WTC11 (cell line): ENCODE measurements around the gene TTC28. TPM values are rescaled to one million over a fixed set of nuclear protein-coding genes. Genes with fewer than 3 reads are reported as not detected.

Experiments
- ATAC-seq: fragments of 200-7000 bp; cut with Tn5 transposase; 2 replicates; pipeline ENCODE4 v1.10.0; 2021; ENCODE audit warnings: mild to moderate bottlenecking, moderate library complexity
- CTCF ChIA-PET: fragments of 300-600 bp; sonication (Branson Sonifier 250); formaldehyde crosslinking; loops from one replicate; lab custom pipeline; 2021; ENCODE audit warnings: antibody characterized with exemption; lab: Charles Lee
- POLR2A ChIA-PET: fragments of 350-600 bp; sonication (Branson Sonifier 250); formaldehyde crosslinking; loops from one replicate; lab custom pipeline; 2021; ENCODE audit warnings: antibody characterized with exemption; lab: Charles Lee
- DNase-seq: peaks from one replicate; pipeline ENCODE4 v3.0.0; 2021; ENCODE audit warnings: low spot score
- H3K27ac Mint-ChIP-seq: 2 replicates; pipeline ENCODE4 v1.8.0; 2021; ENCODE audit warnings: mixed read lengths
- H3K27me3 Mint-ChIP-seq: 2 replicates; pipeline ENCODE4 v1.8.0; 2021; ENCODE audit warnings: low read depth, mild to moderate bottlenecking, moderate library complexity, mixed read lengths
- H3K36me3 Mint-ChIP-seq: 2 replicates; pipeline ENCODE4 v1.8.0; 2021; ENCODE audit warnings: mixed read lengths
- H3K4me1 Mint-ChIP-seq: 2 replicates; pipeline ENCODE4 v1.8.0; 2022; ENCODE audit warnings: mixed read lengths
- H3K4me3 Mint-ChIP-seq: 2 replicates; pipeline ENCODE4 v1.8.0; 2021; ENCODE audit warnings: mild to moderate bottlenecking, moderate library complexity, mixed read lengths
- H3K9me3 Mint-ChIP-seq: 2 replicates; pipeline ENCODE4 v1.8.0; 2021; ENCODE audit warnings: mixed read lengths
- ARID4B ChIP-seq: sonication (generic); formaldehyde crosslinking; IDR thresholded peaks from 2 replicates; pipeline ENCODE4 v1.8.0; 2023; ENCODE audit warnings: missing genetic modification reagents, mild to moderate bottlenecking, borderline replicate concordance
- ATF1 ChIP-seq: sonication (generic); formaldehyde crosslinking; IDR thresholded peaks from 2 replicates; pipeline ENCODE4 v1.8.1; 2023; ENCODE audit warnings: mild to moderate bottlenecking, moderate library complexity, missing genetic modification reagents
- EMX1 ChIP-seq: fragments of 250-450 bp; sonication (Bioruptor Pico); IDR thresholded peaks from 2 replicates; pipeline ENCODE4 v1.8.0; 2021; ENCODE audit warnings: mild to moderate bottlenecking
- ETV6 ChIP-seq: sonication (generic); formaldehyde crosslinking; IDR thresholded peaks from 2 replicates; pipeline ENCODE4 v1.8.1; 2022; ENCODE audit warnings: mild to moderate bottlenecking, missing genetic modification reagents
- FOXJ3 ChIP-seq: sonication (generic); formaldehyde crosslinking; IDR thresholded peaks from 2 replicates; pipeline ENCODE4 v1.9.0; 2021; ENCODE audit warnings: missing genetic modification reagents, mild to moderate bottlenecking, borderline replicate concordance
- FOXK1 ChIP-seq: sonication (generic); formaldehyde crosslinking; IDR thresholded peaks from 2 replicates; pipeline ENCODE4 v1.8.0; 2022; ENCODE audit warnings: mild to moderate bottlenecking, moderate library complexity, missing genetic modification reagents
- MAX ChIP-seq: sonication (generic); formaldehyde crosslinking; IDR thresholded peaks from 2 replicates; pipeline ENCODE4 v1.8.0; 2022; ENCODE audit warnings: mild to moderate bottlenecking, missing genetic modification reagents
- NFATC4 ChIP-seq: fragments of 250-450 bp; sonication (Bioruptor Pico); IDR thresholded peaks from 2 replicates; pipeline ENCODE4 v1.9.0; 2021; ENCODE audit warnings: mild to moderate bottlenecking
- NR1H2 ChIP-seq: sonication (generic); formaldehyde crosslinking; IDR thresholded peaks from 2 replicates; pipeline ENCODE4 v1.9.0; 2021; ENCODE audit warnings: mild to moderate bottlenecking, moderate library complexity, missing genetic modification reagents
- ZNF121 ChIP-seq: sonication (generic); formaldehyde crosslinking; IDR thresholded peaks from 2 replicates; pipeline ENCODE4 v1.8.0; 2023; ENCODE audit warnings: missing genetic modification reagents
- ZNF219 ChIP-seq: sonication (generic); formaldehyde crosslinking; IDR thresholded peaks from 2 replicates; pipeline ENCODE4 v1.8.0; 2023; ENCODE audit warnings: missing genetic modification reagents, mild to moderate bottlenecking, borderline replicate concordance
- ZNF317 ChIP-seq: sonication (generic); formaldehyde crosslinking; IDR thresholded peaks from 2 replicates; pipeline ENCODE4 v1.8.1; 2023; ENCODE audit warnings: low read depth, mild to moderate bottlenecking, moderate library complexity, missing genetic modification reagents, borderline replicate concordance
- ZNF512 ChIP-seq: sonication (generic); formaldehyde crosslinking; IDR thresholded peaks from 2 replicates; pipeline ENCODE4 v1.8.1; 2022; ENCODE audit warnings: missing genetic modification reagents, borderline replicate concordance
- total RNA-seq: library from RNA; stranded (reverse); gene quantifications from 3 replicates; pipeline ENCODE4 v1.2.3, GENCODE V29; 2021
- TF ChIP-seq, protein P1 (sequence below): fragments of 250-450 bp; sonication (Bioruptor Pico); IDR thresholded peaks from 2 replicates; pipeline ENCODE4 v2.1.2; 2022; ENCODE audit warnings: mild to moderate bottlenecking, moderate library complexity

TTC28 gene
- total RNA-seq, 1 experiment from 2014 or later, result 13.0 TPM

GRCh38 chr22:27986937-27987336 lies 692.7 kb downstream of the TTC28 start (continued):
- TF ChIP-seq ARID4B (CRISPR knock-in tag), result no peak
- no peak for TF ChIP-seq NR1H2
- no peak for TF ChIP-seq ZNF317 (CRISPR knock-in tag)
- TF ChIP-seq, protein P1, sequence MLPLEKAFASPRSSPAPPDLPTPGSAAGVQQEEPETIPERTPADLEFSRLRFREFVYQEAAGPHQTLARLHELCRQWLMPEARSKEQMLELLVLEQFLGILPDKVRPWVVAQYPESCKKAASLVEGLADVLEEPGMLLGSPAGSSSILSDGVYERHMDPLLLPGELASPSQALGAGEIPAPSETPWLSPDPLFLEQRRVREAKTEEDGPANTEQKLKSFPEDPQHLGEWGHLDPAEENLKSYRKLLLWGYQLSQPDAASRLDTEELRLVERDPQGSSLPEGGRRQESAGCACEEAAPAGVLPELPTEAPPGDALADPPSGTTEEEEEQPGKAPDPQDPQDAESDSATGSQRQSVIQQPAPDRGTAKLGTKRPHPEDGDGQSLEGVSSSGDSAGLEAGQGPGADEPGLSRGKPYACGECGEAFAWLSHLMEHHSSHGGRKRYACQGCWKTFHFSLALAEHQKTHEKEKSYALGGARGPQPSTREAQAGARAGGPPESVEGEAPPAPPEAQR (CRISPR knock-in tag), result no peak

GRCh38 chr22:27986459-27986858 lies 693.2 kb downstream of the TTC28 start:
- no peak for DNase-seq
- H3K27me3 Mint-ChIP-seq, result no peaks in the 10 kb centered on the region
- H3K4me3 Mint-ChIP-seq, result no peak overlapping the region
- TF ChIP-seq ZNF121 (CRISPR knock-in tag), result no peak
- no peak for TF ChIP-seq ARID4B (CRISPR knock-in tag)
- peaks cover 6% of the 10 kb centered on the region for H3K4me1 Mint-ChIP-seq
- ChIA-PET POLR2A (no interaction called here), CTCF (interaction anchor here (1.0 kb wide), 1 partner anchor 105 kb away, joined by 4 read pairs; no protein-coding TSS in a partner anchor)
- peaks cover 12% of the 10 kb centered on the region; the same call in 1 of the 2 replicates for H3K36me3 Mint-ChIP-seq
- H3K9me3 Mint-ChIP-seq, result no peaks in the 10 kb centered on the region
- ATAC-seq, result no peak
- H3K27ac Mint-ChIP-seq, result no peak overlapping the region

GRCh38 chr22:27985323-27986275 lies 694.0 kb downstream of the TTC28 start:
- no peaks in the 10 kb centered on the region for H3K27me3 Mint-ChIP-seq
- no peak for TF ChIP-seq EMX1 (CRISPR knock-in tag)
- TF ChIP-seq, all 79 proteins: peak for 0
- Mint-ChIP-seq H3K27ac (no peak overlapping the region), H3K4me1 (peaks cover 5% of the 10 kb centered on the region), H3K36me3 (peaks cover 12% of the 10 kb centered on the region; the same call in 1 of the 2 replicates), H3K4me3 (no peak overlapping the region), H3K9me3 (no peaks in the 10 kb centered on the region)
- no peak for DNase-seq
- ChIA-PET POLR2A (no interaction called here), CTCF (no interaction called here)
- ATAC-seq, result no peak

DNA sequence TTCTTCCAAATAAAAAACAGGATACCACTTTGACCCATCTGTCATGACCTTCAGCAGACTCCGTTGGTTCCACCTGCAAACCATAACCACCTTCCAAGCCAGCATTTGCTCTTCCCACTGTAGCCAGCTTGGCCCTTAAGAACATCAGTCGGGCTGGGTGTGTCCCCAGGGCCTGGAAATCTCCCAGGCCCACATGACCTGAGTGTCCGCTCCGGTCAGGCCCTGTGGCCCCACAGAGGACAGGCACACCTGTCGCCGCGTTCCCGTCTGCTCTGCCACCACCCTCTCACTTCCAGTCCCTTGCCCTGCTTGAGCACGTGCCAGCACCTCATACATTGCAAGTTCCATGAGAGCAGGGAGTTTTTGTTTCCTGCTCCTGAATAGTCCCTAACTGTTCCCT lies 694.9 kb downstream of the TTC28 start:
- H3K36me3 Mint-ChIP-seq, result peaks cover 12% of the 10 kb centered on the region; the same call in 1 of the 2 replicates
- no peak for DNase-seq
- H3K4me1 Mint-ChIP-seq, result peaks cover 13% of the 10 kb centered on the region
- ChIA-PET CTCF (no interaction called here), POLR2A (no interaction called here)
- H3K9me3 Mint-ChIP-seq, result no peaks in the 10 kb centered on the region
- H3K4me3 Mint-ChIP-seq, result no peak overlapping the region
- no peaks in the 10 kb centered on the region for H3K27me3 Mint-ChIP-seq
- no peak overlapping the region for H3K27ac Mint-ChIP-seq
- no peak for TF ChIP-seq ZNF219 (CRISPR knock-in tag)
- no peak for TF ChIP-seq FOXJ3 (CRISPR knock-in tag)
- TF ChIP-seq ATF1 (CRISPR knock-in tag), result no peak
- no peak for TF ChIP-seq NFATC4 (CRISPR knock-in tag)
- TF ChIP-seq ETV6 (CRISPR knock-in tag), result no peak
- no peak for TF ChIP-seq ZNF512
- TF ChIP-seq MAX (CRISPR knock-in tag), result no peak
- no peak for TF ChIP-seq FOXK1
- no peak for ATAC-seq
